Caki2 (cell line): ENCODE results near the gene OR6B1. TPM values are rescaled to one million over a fixed set of nuclear protein-coding genes. Genes with fewer than 3 reads are reported as not detected.
"Not testable (repeated sequence)": the region's sequence is repeated elsewhere in the genome, so short reads cannot be mapped to it uniquely, and the experiment has no call there.

Source experiments
- DNase-seq: peaks from one replicate; pipeline ENCODE4 v3.0.0-alpha.2; 2015; ENCODE audit warnings: low read depth
- in situ Hi-C: cut with HindIII; loops from 2 replicates; pipeline ENCODE4 v1.10.0; 2016; ENCODE audit warnings: low sequenced_read_pairs, low pct_unique_long_range_greater_than_20kb, mixed read lengths
- total RNA-seq: library from RNA; depleted of rRNA; stranded (reverse); fragments of >200 nt; shearing (Covaris generic); gene quantifications from 2 replicates; pipeline ENCODE4 v1.2.3, GENCODE V29; 2014; ENCODE audit warnings: low replicate concordance

OR6B1 gene
- total RNA-seq, 1 experiment from 2014 or later: not detected

GRCh38 chr7:143992670-143993069, 7.5 kb upstream of the OR6B1 start:
- in situ Hi-C loops: no loop called here
- DNase-seq: no peak

DNA sequence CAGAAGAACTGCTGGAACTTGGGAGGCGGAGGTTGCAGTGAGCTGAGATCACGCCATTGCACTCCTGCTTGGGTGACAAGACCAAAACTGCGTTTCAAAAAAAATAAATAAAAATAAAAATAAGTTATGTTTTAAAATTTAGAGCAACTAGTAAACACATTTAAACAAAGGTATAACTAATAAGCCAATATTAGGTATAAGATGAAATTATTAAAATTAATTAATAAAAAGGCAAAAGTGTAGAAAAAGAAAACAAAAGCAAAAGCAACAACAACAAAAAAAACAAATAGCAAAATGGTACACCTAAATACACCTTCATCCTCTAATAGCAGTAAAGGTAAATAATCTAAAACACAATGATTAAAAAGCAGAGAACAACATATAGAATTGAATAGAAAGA, 6.2 kb upstream of the OR6B1 start:
- DNase-seq: no peak
- in situ Hi-C loops: no loop called here

- in situ Hi-C loops: no loop called here
- no peak for DNase-seq
These were observed 1.4 kb downstream of the OR6B1 start for GRCh38 chr7:144001543-144001942.

DNA sequence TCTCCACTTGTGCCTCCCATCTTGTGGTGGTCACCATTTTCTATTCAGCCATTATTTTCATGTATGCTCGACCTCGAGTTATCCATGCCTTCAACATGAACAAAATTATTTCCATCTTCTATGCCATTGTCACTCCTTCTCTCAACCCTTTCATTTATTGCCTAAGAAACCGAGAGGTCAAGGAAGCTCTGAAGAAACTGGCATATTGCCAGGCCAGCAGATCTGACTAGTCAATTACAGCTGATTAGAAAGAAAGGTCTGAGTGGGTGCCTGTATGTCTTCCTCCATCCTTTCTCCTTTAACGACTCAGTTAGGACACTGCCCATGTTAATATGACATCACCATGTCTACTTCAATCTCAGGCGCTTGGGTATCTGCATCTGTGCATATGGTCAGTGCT, 4.6 kb downstream of the OR6B1 start:
- in situ Hi-C loops: no loop called here
- no peak for DNase-seq

- in situ Hi-C loops: no loop called here
These were observed 6.0 kb downstream of the OR6B1 start for GRCh38 chr7:144006029-144006691.

GRCh38 chr7:144006692-144007042, 6.5 kb downstream of the OR6B1 start:
- in situ Hi-C loops: no loop called here
- DNase-seq: no peak

More at GRCh38 chr7:144006029-144006691, 6.0 kb downstream of the OR6B1 start:
- no peak for DNase-seq

DNA sequence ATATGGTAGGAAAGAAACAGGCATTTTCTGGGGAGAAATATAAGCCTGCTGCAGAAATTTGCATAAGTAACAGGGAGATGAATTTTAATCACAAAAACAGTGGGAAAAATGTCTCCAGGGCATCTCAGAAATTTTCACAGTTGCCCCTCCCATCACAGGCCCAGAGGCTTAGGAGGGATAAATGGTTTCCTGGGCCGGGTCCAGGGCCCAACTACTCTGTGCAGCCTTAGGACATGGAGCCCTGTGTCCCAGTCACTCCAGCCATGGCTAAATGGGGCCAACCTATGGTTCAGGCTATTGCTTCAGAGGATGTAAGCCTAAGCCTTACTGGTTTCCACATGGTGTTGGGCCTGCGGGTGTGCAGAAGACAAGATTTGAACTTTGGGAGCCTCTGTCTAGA, 9.2 kb downstream of the OR6B1 start:
- in situ Hi-C loops: no loop called here
- no peak for DNase-seq

DNA sequence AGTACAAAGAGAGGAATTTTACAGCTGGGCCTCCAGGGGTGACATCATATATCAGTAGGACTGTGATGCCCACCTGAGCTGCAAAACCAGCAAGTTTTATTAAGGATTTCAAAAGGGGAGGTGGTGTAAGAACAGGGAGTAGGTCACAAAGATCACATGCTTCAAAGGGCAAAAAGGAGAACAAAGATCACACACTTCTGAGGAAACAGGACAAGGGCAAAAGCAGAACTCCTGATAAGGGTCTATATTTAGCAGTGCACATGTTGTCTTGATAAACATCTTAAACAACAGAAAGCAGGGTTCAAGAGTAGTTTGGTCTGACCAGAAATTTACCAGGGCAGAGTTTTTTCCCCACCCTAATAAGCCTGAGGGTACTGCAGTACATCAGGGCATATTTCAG, 9.9 kb downstream of the OR6B1 start:
- in situ Hi-C loops: not testable (repeated sequence)

DNA sequence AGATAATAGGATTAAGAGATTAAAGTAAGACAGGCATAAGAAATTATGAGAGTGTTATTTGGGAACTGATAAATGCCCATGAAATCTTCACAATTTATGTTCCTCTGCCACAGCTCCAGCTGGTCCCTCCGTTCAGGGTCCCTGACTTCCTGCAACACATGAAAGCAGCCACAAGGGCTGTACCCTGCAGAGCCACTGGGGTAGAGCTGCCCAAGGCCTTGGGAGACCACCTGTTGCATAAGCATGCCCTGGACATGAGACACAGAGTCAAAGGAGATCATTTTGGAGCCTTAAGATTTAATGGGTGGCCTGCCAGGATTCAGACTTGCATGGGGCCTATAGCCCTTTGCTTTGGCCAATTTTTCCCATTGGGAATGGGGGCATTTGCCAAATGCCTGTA, 10.7 kb downstream of the OR6B1 start:
- DNase-seq, in situ Hi-C loops: not testable (repeated sequence)

More for the DNA sequence above, 9.9 kb downstream of the OR6B1 start:
- DNase-seq: not testable (repeated sequence)

DNA sequence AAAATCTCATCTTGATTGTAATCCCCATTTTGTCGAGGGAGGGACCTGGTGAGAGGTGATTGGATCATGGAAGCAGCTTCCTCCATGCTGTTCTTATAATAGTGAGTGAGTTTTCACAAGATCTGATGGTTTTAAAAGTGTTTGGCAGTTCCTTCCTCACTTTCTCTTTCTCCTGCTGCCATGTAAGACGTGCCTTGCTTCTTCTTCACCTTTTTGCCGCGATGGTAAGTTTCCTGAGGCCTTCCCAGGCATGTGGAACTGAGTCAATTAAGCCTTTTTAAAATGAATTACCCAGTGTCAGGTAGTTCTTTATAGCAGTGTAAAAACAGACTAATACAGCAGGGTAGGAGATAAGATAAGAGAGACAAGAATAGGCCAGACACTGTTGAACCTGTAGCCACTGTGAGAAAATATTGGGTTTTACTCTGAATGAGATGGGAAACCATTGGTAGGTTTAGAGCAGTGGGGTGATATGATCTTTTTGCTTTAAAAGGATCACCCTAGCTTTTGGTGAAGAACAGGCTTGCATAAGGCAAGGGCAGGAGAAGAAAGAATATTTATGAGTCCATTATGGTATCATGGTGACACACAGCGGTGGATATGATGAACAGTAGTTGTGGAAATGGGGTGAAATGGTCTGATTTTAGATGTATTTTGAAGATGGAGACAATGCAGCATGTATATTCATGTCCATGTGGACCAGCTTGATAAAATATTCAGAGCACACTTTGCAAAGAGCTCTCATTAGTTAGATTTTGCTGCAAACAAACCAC, 11.5 kb downstream of the OR6B1 start:
- in situ Hi-C loops: no loop called here
- no peak for DNase-seq

DNA sequence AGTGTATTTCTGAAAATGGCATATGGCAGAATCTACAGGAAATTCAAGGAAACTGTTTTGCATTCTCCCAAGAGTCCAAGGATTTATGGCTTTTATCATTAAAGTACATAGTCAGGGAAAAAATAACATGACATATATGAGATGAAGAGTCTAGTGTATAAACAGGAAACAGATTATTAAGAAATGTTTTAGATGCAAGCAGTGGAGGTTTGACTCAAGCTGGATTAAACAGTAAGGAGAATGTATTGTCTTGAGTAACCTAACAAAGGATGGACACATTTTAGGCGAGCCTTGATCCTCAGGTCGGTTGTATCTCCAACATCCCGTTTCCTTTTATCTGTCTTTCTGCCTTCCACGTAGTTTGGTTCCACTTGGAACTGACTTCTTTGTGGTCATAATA, 17.9 kb downstream of the OR6B1 start:
- in situ Hi-C loops: no loop called here
- DNase-seq: no peak

GRCh38 chr7:144019457-144019856, 19.3 kb downstream of the OR6B1 start:
- DNase-seq: peak; percentile 46
- in situ Hi-C loops: no loop called here

DNA sequence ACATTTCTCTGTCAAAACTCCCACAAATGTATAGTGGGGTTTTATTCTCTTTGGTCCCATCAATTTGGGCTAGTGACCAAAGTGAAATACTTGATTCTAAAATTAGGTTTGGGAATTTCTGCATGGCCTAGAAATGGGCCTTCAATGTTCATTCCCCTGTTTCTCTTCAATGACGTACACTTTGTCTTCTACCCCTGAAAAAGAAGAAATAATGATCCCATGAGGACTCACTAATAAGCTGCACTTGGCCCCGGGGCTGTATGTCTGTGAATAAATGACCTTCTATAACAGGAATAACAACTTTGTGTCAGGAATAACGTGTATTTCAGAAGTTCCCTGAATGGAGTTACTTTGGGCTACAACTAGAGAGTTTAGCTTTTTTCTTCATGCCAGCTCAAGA, 20.2 kb downstream of the OR6B1 start:
- DNase-seq: no peak
- in situ Hi-C loops: no loop called here

- in situ Hi-C loops: no loop called here
These were observed 22.0 kb downstream of the OR6B1 start for GRCh38 chr7:144022169-144022568.

GRCh38 chr7:144023171-144023827, 23.2 kb downstream of the OR6B1 start:
- DNase-seq: no peak

More at GRCh38 chr7:144022169-144022568, 22.0 kb downstream of the OR6B1 start:
- no peak for DNase-seq

GRCh38 chr7:144024213-144024612, 24.1 kb downstream of the OR6B1 start:
- no peak for DNase-seq
- in situ Hi-C loops: no loop called here

More at GRCh38 chr7:144023171-144023827, 23.2 kb downstream of the OR6B1 start:
- in situ Hi-C loops: no loop called here

DNA sequence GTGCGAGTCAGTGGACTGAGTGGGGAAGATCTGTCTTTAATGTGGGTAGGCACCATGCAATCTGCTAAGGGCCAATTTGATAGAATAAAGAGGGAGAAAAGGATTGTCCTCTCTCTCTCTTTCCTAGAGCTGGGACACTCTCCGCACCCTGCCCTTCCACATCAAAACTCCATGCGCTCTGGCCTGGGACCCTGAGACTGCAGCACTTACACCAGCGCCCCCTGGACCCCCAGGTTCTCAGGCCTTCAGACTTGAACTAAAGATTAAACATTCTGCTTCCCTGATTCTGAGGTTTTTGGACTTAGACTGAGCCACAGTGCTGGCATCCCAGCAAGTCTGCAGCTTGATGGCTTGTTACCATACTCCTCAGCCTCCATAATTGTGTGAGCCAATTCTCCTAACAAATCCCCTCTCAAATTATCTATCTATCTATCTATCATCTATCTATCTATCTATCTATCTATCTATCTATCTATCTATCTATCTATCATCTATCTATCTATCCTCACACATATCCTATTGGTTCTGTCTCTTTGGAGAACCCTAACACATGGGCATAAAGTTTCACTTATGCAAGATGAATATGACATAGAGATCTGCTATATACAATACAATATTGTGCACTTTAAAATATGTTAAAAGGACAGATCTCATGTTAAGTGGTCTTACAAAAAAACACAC, 26.2 kb downstream of the OR6B1 start:
- DNase-seq: no peak
- in situ Hi-C loops: no loop called here

DNA sequence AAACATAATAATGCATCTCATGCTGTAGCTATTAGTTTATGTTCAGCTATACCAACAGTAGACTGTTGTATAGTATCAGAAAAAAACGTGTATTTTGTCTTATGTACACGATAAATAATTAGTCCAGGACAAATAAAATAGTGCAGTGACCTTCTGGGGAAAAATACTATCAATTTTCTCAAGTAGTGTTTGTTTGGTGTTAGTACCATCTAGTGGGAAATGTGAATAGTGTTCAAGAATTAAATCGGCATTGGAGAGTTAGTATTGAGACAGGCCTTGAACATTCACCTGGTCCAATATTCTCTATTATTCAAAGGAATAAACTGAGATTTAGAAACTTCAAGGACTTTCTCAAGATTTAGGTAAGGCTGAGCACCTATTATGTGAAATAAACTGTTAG, 26.9 kb downstream of the OR6B1 start:
- no peak for DNase-seq
- in situ Hi-C loops: no loop called here

GRCh38 chr7:144027974-144028373, 27.9 kb downstream of the OR6B1 start:
- DNase-seq: no peak
- in situ Hi-C loops: no loop called here
